Measurements from ENCODE around the gene TIPRL. TPM values are rescaled to one million over a fixed set of nuclear protein-coding genes. Genes with fewer than 3 reads are reported as not detected.
A peak's percentile ranks its signal among the peaks of the same experiment; 100 is the strongest.
"Not testable (repeated sequence)": the region's sequence is repeated elsewhere in the genome, so short reads cannot be mapped to it uniquely, and the experiment has no call there.

TIPRL gene
- total RNA-seq, 1 donor from 2014 or later, result 47.8 TPM

DNA sequence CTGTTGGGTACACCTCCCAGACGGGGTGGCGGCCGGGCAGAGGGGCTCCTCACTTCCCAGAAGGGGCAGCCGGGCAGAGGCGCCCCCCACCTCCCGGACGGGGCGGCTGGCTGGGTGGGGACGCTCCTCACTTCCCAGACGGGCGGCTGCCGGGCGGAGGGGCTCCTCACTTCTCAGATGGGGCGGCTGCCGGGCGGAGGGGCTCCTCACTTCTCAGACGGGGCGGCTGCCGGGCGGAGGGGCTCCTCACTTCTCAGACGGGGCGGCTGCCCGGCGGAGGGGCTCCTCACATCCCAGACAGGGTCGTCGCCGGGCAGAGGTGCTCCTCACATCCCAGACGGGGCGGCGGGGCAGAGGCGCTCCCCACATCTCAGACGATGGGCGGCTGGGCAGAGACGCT, 28.9 kb downstream of the TIPRL start:
- DNase-seq (ENCODE audit: low read depth), result not testable (repeated sequence)

DNA sequence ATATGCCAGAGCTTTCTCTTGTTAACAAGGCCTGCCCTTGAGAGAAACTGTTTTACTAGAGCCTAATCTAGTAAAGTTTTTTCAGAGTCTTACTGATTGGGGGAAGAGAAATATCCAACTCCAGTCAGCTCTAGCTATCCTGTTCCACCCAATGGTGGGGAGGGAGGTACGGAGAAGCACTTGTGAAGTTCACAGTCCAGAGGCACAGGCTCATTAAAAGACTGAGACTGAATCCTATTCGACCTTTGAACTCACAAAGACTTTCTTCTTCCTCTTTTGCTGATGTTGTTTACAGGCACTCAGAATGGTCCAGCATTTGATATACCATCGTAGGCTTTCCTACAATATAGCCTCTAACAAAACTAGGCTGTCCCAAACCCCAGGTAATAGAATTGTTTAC, 31.6 kb downstream of the TIPRL start:
- no peak for DNase-seq (ENCODE audit: low read depth)

DNA sequence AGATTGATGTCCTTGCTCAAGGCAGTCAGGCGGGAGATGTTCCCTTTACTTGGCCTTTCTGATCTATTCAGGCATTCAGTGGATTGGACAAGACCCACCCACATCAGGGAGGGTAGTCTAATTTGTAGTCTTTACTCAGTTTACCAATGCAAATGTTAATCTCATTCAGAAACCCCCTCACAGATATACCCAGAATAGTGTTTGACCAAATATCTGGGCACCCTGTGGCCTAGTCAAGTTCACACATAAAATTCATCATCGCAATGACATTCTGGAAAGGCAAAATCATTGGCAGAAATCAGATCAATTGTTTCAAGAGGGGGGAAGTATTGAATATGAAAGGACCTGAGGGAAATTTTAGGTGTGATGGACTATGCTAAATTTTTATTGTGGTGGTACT, 34.6 kb downstream of the TIPRL start:
- no peak for DNase-seq (ENCODE audit: low read depth)

DNA sequence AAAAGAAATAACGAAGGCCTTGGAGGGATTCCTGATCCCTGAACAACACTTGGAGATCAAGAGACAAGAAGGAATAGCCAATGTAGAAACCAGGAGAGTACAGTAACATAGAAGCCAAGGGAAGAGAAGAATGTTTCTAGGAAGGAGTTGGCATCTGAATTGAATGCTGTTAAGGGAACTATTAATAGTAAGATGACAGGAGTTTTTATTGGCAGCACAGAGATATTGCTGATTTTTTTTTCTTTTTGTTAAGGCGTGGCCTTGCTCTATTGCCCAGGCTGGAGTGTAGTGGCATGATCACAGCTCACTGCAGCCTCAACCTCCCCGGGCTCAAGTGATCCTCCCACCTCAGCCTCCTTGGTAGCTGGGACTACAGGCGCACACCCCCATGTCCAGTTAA, 37.4 kb downstream of the TIPRL start:
- peak; percentile 29 for DNase-seq (ENCODE audit: low read depth)

DNA sequence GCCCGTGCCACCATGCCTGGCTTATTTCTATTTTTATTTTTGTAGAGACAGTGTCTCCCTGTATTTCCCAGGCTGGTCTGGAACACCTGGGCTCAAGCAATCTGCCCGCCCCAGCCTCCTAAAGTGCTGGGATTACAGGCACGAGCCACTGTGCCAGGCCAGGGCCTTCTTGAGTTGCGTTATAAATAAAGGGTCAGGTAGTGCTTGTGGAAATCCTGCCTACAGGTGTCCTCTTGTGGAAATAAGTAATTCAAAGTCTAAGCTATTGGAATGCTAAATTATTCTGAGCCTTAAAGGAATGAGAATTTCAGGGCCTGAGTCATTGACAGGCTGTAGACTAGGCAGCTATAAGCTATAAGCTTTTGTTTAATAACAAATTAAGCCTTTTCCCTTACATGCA, 38.9 kb downstream of the TIPRL start:
- no peak for DNase-seq (ENCODE audit: low read depth)

DNA sequence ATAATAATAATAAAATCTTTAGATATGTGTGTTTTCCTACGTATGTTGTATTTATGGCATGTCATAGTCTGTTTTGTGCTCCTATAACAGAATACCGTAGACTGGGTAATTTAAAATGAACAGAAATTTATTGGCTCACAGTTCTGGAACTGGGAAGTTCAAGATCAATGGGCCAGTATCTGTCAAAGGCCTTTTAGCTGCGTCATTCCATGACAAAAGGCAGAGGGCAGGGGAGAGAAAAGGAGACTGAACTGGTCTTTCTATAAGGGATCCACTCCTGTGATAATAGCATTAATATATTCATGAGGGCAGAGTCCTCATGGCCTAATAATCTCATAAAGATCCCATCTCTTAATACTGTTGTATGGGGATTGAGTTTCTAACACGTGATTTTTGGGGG, 39.9 kb downstream of the TIPRL start:
- no peak for DNase-seq (ENCODE audit: low read depth)

DNA sequence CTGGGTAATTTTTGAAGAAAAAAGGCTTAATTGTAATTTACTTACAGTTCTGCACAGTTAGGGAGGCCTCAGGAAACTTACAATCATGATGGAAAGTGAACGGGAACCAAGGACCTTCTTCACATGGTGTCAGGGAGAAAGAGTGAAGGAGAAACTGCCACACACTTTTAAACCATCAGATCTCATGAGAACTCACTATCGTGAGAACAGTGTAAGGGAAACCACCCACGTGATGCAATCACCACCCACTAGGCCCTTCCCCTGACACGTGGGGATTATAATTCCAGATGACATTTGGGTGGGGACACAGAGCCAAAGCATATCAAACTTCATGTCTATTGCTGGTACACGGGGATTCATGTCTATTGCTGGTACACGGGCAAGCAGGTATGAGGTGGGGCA, 41.7 kb downstream of the TIPRL start:
- no peak for DNase-seq (ENCODE audit: low read depth)

DNA sequence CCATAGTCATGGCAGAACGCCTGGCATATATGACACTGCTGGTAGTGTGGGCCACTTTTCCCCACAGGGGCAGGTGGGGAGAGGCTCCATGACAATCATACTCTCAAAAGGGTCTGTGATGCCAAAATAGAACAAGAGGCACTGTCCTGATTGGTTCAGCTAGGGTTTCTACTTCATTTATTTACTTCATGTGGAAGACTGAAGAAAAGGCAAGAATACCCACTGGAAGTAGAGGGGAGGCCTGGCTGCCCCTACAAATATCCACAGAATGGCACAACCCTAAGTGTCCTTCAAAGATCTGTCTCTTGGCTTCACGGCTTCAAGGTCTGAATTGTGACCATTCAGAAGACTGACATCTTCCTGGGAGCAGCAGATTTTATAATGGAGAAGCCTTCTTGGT, 42.5 kb downstream of the TIPRL start:
- no peak for DNase-seq (ENCODE audit: low read depth)

DNA sequence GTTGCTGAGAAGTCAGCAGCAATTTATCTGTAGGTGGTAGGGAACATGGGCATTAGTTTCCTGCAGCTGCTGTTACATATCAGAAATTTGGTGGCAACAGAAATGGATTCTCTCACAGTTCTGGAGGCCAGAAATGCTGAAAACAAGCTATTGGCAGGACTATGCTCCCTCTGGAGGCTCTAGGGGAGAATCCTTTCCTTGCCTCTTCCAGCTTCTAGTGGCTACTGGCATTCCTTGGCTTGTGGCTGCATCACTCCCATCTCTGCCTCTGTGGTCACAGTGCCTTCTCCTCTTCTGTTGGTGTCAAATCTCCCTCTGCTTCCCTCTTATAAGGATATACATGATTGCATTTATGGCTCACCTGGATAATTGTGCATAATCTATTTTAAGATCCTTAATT, 44.5 kb downstream of the TIPRL start:
- DNase-seq (ENCODE audit: low read depth), result no peak

DNA sequence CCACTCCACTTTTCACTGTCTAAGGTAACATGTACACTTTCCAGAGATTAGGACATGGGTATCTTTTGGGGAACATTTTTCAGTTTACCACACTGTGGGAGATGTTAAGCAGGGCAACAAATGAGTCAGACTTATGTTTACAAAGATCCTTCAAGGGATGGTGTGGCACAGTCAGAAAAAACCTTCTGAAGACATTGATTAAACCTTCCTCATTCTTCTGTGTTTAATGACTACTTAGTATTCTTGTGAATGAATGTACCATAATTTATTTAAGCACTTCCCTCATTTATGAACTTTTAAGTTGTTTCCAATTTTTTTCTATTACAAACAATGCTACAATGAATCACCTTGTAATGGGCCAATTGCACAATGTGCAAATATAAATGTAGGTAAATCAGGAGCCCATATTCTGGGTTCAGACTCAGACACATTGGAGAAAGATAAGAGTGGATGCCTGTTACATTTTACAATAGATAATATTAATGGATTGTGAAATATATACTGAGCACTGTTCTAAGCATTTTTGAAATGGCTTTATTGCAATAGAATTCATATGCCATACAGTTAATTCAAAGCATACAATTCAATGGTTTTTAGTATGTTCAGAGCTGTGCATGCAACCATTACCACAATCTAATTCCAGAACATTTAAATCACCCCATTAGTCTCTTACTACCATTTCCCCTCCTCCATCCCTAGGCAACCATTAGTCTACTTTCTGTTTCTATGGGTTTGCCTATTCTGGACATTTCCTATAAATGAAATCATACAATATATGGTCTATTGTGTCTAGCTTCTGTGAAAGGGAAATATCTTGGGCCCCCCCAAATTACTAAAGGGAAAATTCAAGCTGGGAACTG, 45.1 kb downstream of the TIPRL start:
- DNase-seq (ENCODE audit: low read depth), result no peak

DNA sequence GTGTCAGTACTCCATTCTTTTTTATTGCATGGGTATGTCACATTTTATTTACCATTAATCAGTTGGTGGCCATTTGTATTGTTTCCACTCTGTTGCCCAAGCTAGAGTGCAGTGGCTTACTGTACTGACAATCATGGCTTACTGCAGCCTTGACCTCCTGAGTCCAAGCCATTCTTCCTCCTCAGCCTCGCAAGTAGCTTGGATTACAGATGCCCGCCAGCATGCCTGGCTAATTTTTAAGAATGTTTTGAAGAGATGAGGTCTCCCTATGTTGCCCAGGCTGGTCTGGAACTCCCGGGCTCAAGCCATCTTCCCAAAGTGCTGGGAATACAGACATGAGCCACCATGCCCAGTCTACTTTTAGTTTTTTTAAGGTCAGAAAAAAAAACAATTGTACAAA, 46.2 kb downstream of the TIPRL start:
- DNase-seq (ENCODE audit: low read depth), result no peak

DNA sequence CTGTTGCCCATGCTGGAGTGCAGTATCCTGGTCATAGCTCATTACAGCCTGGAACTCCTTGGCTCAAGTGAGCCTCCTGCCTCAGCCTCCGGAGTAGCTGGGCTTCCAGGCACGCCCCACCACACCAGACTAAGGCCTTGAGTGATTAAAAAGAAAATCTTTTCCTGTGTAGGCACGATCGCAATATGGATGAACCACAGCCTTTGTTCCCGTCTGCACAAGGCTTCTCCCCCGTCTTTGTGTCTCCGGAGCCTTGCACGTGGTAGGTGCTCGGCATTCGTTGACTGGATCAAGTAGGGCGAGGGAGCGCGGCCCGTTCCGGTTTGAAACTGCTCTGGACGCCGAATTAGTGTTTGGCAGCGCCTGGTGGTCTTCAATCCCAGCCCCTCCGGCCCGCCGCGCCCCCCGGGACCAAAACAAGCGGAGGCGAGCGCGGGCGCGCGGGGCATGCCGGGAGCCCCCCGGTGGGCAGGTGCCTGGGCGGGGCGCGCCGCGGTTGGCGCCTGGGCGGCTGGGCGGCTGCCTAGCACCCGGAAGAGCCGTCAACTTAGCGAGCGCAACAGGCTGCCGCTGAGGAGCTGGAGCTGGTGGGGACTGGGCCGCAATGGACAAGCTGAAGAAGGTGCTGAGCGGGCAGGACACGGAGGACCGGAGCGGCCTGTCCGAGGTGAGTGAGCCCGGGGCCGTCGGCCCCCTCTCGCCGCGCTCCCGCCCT, 46.9 kb downstream of the TIPRL start, which contains the start of gene SFT2D2:
TSS of gene SFT2D2 (plus strand) at position 529 of the 715 bp plus-strand sequence. CDS start at position 605, 76 bp downstream.
- peak; percentile 79 for DNase-seq (ENCODE audit: low read depth)

DNA sequence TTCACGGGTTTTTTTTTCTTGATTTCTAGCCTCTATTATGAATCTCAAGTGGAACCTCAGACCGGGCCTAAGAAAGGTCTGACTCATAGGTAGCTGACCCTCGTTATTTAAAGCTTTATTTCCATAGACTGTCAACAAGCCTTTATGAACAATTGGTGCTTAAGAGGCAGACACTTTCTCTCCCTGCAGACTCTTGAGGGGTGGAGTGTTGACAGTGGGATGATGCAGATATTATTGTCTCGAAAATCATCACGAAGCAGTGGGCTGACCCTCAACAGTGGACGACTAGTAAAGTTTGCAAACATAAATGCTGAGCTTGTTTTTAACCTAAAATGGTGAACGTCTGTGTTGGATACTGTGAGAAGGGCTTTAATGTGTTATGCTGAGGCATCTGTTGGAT, 48.9 kb downstream of the TIPRL start:
- peak; percentile 12 for DNase-seq (ENCODE audit: low read depth)

DNA sequence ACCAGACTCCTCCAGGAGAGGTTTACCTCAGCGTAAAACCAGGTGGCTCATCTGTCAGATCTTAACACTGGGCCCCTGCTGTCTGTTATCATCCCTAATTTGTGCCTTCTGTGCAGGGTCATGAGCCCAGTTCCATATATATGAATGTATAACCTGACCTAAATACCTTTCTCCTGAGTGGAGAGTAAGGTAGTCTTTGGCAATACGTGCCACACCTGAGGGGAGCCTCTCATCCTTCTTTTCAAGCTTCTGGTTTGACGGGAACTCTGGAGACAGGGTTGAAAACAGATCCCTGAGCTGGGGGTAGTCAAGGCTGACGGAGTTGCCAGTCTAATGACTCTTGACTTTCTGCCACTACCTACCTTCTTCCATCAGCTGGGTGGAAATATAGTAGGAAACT, 51.1 kb downstream of the TIPRL start:
- DNase-seq (ENCODE audit: low read depth), result no peak

DNA sequence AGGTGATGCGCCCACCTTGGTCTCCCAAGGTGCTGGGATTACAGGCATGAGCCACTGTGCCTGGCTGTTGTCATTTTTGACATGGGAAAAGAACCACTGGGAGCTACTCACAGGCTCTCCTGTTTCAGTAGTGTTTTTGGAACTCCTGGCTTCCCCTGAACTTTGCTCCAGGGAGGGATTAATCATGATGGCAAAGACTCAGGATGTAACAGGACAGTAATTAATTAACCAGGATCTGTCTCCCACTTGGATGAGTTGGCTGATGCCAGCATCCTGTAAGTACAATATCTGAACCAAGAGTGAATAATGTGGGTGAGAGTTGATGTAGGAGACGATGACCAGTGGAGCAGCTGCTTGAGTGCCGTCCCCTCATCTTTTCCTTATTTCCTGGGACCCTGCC, 51.9 kb downstream of the TIPRL start:
- DNase-seq (ENCODE audit: low read depth), result no peak

DNA sequence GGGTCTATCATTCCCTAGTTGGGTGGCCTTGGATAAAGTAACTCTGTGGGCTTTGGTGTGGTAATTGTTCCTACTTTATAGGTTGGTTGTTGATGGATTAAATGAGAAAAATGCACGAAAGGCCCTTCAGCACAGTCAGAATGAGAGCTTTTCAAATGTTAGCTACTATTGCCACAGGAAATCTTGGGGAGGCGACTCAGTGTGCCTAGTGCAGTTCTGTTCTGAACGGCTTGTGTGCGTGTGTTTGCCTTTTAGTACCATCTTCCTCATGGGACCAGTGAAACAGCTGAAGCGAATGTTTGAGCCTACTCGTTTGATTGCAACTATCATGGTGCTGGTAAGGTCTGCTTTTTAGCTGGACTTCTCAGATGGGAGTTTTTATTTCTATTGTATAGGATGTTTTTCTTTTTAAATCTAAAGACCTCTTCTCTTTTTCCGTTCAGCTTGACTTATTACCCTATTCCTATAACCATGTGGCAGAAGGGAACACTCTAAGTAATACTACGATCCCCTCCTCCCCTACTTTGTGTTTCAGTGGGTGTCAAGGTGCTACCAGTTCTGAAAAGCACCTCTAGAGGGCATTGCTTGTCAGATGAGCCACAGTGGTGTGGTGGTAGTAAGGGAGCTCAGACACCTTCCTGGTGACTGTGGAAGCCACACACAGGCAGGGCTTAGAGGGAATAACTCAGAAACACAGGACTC, 56.2 kb downstream of the TIPRL start:
- peak; percentile 48 for DNase-seq (ENCODE audit: low read depth)

DNA sequence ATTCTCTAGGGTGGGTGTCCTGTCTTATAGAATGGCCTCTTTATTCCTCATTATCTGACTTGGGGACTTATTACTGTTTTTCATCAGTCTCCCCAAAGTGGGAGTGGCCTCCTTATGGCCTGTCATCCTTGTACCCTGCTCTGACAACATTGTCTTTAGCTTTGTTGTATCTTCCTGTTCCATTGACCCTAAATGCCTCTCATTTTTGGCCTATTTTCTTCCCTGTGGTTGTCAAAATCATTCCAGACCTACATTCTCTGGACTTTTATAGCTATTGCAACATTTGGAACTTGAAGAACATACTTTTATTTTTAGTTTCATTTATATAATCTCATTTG, 56.8 kb downstream of the TIPRL start:
- no peak for DNase-seq (ENCODE audit: low read depth)

DNA sequence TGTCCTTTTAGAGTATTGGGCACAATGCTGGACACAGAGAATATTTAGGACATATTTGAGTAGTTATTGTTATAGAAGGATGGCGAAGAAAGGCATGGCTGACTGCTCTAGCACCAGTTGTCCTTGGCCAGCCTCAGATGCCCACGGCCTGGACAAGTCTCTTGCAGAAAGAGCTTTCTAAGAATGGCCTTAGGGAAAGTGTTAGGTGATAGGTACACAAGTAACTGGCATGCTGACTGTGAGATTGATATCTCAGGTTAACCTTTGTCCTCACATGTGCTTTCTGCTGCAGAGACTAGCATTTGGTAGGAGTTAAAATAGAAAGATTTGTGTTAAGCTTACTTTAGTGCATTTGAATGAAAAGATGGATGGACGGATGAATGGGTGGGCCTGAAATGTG, 57.2 kb downstream of the TIPRL start:
- DNase-seq (ENCODE audit: low read depth), result no peak

DNA sequence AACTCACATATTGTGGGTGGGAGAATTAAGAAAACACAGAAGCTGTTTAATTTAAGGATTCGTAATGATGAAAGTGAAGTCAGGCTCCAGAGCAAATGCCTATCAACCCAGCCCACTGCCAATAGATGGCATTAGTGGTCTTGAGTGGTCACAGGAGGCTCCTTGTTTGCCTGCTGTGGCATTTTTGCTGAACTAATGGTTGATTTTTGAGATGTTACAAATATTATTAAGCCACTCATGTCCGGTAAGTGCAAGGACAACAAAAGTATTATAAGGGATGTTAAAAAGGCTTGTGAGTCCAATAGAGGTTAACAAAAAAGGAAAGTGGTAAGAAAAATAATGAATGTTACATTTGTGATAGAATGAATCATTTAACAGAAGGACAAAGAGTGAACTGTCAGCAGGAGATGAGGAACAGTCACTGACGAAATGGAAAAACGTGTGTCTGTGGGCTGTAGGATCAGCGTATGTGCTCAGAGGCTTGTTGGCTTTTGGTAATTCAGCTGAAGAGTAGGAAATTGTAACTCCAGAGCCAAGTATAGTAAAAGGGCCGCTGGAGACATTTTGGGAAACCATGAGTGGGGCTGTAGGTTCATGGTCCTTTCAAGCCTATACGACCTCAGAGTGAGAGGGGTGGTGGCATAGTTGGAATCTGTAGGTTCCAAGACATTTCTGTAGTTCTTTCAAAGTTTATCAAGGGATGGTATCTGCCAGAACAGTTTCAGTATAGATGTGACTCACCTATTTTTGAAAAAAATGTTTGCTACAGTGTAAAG, 58.3 kb downstream of the TIPRL start:
- no peak for DNase-seq (ENCODE audit: low read depth)

DNA sequence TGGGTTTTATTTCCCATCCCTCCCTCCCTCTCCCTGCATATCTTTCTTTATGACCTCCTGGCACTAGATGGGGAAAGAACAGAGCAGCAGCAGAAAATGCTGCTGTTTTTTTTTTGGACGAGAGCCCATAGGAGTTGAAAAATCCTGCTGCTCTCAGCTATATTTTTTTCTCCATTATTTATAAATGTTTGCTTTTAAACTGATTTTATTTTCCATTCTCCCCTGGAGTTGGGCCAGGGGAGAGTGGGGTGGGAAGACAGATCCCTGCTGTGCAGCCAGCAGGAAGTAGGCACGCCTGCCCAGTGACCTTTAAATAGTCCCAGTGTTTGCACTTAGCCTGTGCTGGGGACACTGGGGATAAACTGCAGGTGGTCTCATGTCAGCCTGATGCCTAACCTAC, 64.4 kb downstream of the TIPRL start:
- no peak for DNase-seq (ENCODE audit: low read depth)

DNA sequence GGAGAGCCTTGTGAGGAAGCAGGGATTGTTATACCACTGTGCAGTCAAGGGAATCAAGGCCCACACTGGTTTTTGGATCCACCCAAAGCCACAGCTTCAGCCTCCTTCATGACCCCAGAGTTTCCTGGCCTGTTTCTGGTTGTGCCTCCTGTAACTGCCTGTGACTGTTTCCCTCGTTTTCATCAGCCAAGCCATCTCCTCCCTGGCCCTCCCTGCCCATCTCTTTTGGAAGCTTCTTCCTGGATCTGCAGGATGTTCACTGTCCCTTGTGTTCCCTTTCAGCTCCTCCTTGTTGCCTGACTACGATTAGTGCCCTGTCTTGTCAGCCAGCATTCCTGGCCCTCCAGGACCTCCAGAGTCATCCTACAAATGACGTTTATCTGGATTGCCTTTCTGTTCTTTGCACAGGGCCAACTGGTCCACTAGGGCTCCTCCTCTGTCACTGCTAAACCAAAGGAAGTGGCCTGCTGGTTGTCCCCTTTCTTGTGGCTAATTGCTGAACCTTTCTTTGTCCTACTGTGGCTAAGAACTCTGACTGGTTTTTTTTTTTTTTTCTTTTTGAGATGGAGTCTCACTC, 65.0 kb downstream of the TIPRL start:
- DNase-seq (ENCODE audit: low read depth), result no peak
